ENCODE measurements around the gene NPBWR2.

- TF ChIP-seq CTCF (IDR thresholded peaks at IDR 0.05): no peak
- TF ChIP-seq POLR2AphosphoS5 (IDR thresholded peaks at IDR 0.05; ENCODE audit: low read depth, low read length): no peak
- TF ChIP-seq REST (IDR thresholded peaks at IDR 0.05; ENCODE audit: low read depth, low read length): no peak
- no peak for TF ChIP-seq EP300 (IDR thresholded peaks at IDR 0.05; ENCODE audit: borderline replicate concordance in 1 of 2, low read depth in 1 of 2, low read length in 1 of 2)
Observed at GRCh38 chr20:64104667-64105451, 2.5 kb downstream of the NPBWR2 start.

All from SK-N-SH (cell line).